Sigmoid colon (tissue), 7 donors: ENCODE data around the gene HECW1. TPM values are rescaled to one million over a fixed set of nuclear protein-coding genes. Genes with fewer than 3 reads are reported as not detected.

Source experiments
- DNase-seq: peaks from one replicate; pipeline ENCODE4 v3.0.0-alpha.2; 2019
- H3K27ac ChIP-seq, 4 donors: fragments of 200-600 bp; sonication (generic); one replicate each; pipeline ENCODE4 v1.5.1; 2016 to 2019; ENCODE audit warnings: mild to moderate bottlenecking in 1 of 4
- H3K27me3 ChIP-seq, 3 donors: fragments of 200-600 bp; sonication (generic); one replicate each; pipeline ENCODE4 v1.5.1; 2019; ENCODE audit warnings: mild to moderate bottlenecking in 1 of 3
- H3K36me3 ChIP-seq, 4 donors: fragments of 200-600 bp; sonication (generic); one replicate each; pipeline ENCODE4 v1.5.1; 2016 to 2019
- H3K4me1 ChIP-seq, 4 donors: fragments of 200-600 bp; sonication (generic); one replicate each; pipeline ENCODE4 v1.5.1; 2017 to 2019
- H3K4me3 ChIP-seq, 4 donors: fragments of 200-600 bp; sonication (generic); one replicate each; pipeline ENCODE4 v1.5.1; 2017 to 2019; ENCODE audit warnings: mild to moderate bottlenecking in 2 of 4, moderate library complexity in 1 of 4
- H3K9me3 ChIP-seq, 4 donors: fragments of 200-600 bp in 3 of 4; sonication (generic) in 3 of 4; one replicate each; pipeline versions ENCODE4 v1.5.1 to v1.6.1; 2013 to 2019
- CTCF ChIP-seq, 4 experiments: fragments of 450-650 bp in 3 of 4; fragments of 200-600 bp in 1 of 4; IDR thresholded peaks; one replicate each; pipeline ENCODE4 v1.5.1; 2016 to 2019; ENCODE audit warnings: antibody characterized with exemption in 4 of 4, mild to moderate bottlenecking in 3 of 4, moderate library complexity in 2 of 4
- EP300 ChIP-seq, 4 donors: sonication (generic); formaldehyde crosslinking; IDR thresholded peaks; one replicate each; pipeline ENCODE4 v1.6.1; 2017; ENCODE audit warnings: antibody characterized with exemption in 4 of 4
- POLR2A ChIP-seq, 2 donors: fragments of 450-650 bp; IDR thresholded peaks; one replicate each; pipeline ENCODE4 v1.6.1; 2016; ENCODE audit warnings: antibody characterized with exemption in 2 of 2, mild to moderate bottlenecking in 2 of 2, moderate library complexity in 2 of 2
- POLR2AphosphoS5 ChIP-seq, 4 donors: sonication (generic); formaldehyde crosslinking; IDR thresholded peaks; one replicate each; pipeline ENCODE4 v1.6.1; 2017; ENCODE audit warnings: antibody characterized with exemption in 4 of 4
- WGBS, 2 donors: extraction: QIAGEN DNeasy Blood & Tissue Kit; methylation state at CpG; one replicate each; pipeline ENCODE4 v1.1.7; 2013; 5-methylcytosine and 5-hydroxymethylcytosine counted together
- intact Hi-C: fragments of 100-400 bp; cut with DNase I; formaldehyde crosslinking; loops from one replicate; pipeline ENCODE4 v1.15.1; 2023
- polyA plus RNA-seq, 3 donors: library from polyadenylated mRNA; stranded (reverse); fragments of 200-250 nt; gene quantifications; one replicate each; pipeline ENCODE4 v1.2.3, GENCODE V29; 2013
- total RNA-seq, 4 donors: library from RNA; depleted of rRNA; stranded (reverse); fragments of >200 nt; gene quantifications; one replicate each; pipeline ENCODE4 v1.1.0, GENCODE V29; 2016
- donor health status: healthy with polysubstance abuse.
- donor health status: Bipolar disorder and iron deficiency.
- donor health status: healthy.

Gene HECW1
- total and polyA plus RNA-seq, 7 donors, result 0.33 to 7.8 (median 1.2) TPM

DNA sequence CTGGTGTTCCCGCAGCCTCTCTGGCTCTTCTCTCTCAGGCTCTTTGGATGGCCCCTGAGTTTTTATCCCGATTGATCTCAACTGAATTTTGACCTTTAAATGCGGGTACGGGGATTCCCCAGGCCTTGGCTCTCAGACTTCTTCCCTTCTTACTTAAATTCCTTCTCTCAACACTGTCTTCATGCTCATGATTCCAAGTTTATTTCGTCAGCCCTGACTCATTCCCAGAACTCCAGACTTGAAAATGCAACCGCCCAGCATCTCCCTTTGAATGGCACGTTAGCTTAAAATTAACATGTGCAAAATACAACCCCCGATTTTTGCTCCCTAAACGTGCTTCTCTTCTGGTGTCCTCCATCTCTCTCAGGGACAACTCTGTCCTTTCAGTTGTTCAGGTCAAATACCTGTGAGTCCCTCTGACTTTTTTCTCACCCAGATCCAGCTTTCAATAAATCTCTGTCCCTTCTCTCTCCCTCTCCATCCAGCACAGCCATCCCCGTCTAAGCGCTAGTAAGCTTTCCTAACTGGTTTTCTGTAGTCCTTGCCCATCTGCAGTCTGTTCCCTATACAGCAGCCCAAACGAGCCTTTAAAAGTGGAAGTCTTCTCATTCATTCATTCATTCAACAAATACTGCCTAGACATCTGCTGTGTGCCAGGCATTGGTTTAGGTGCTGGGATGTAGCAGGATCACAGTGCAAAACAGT lies 7.1 kb downstream of the HECW1 start:
- H3K4me3 ChIP-seq, result no peak overlapping the region
- intact Hi-C loops, result no loop called here
- H3K4me1 ChIP-seq, result peaks cover 0 to 9% (median 2%) of the 10 kb centered on the region in 4 donors
- H3K27ac ChIP-seq, result no peak overlapping the region
- no peak for TF ChIP-seq POLR2AphosphoS5 (IDR thresholded peaks at IDR 0.05)
- no peak for TF ChIP-seq POLR2A (IDR thresholded peaks at IDR 0.05)
- TF ChIP-seq EP300 (IDR thresholded peaks at IDR 0.05), result no peak
- TF ChIP-seq CTCF (IDR thresholded peaks at IDR 0.05), result no peak
- 55 to 56% methylated on average over 12 of the region's 12 CpGs for WGBS, 2 donors
- H3K36me3 ChIP-seq, result no peaks in the 10 kb centered on the region
- H3K9me3 ChIP-seq, result no peaks in the 10 kb centered on the region
- DNase-seq, result no peak
- peaks cover 3 to 31% (median 23%) of the 10 kb centered on the region in 3 donors for H3K27me3 ChIP-seq

DNA sequence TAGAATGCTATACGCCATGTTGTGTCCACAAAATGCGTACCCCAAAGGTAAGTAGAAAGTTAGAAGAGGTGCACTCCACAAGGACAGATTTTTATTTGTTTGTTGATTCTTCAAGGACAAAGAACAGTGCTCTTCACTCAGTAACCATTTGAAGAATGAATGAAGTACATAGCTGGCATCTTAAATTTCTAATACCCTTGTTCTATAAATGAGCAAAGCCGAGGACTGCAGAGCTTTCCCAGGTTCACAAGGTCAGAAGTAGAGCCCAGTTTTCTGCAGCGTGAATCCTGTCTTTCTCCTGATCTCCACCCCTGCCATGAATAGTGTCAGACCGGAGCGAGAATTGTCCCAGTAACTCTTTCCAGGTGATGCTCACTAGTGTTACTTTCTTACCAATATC lies 9.5 kb downstream of the HECW1 start:
- Histone ChIP-seq H3K4me3 (no peak overlapping the region), H3K9me3 (no peaks in the 10 kb centered on the region), H3K27ac (no peak overlapping the region), H3K36me3 (no peaks in the 10 kb centered on the region), H3K27me3 (peaks cover 3 to 8% (median 3%) of the 10 kb centered on the region in 3 donors), H3K4me1 (peaks cover 0 to 9% (median 2%) of the 10 kb centered on the region in 4 donors)
- TF ChIP-seq CTCF (IDR thresholded peaks at IDR 0.05) (no peak), POLR2A (IDR thresholded peaks at IDR 0.05) (no peak), EP300 (IDR thresholded peaks at IDR 0.05) (no peak), POLR2AphosphoS5 (IDR thresholded peaks at IDR 0.05) (no peak)
- no peak for DNase-seq
- 78 to 85% methylated on average over 6 of the region's 6 CpGs for WGBS, 2 donors
- intact Hi-C loops, result no loop called here

GRCh38 chr7:43123457-43123856 lies 11.0 kb downstream of the HECW1 start:
- H3K4me3 ChIP-seq, result no peak overlapping the region
- WGBS, 2 donors, result 32 to 60% methylated on average over 1 of the region's 1 CpG
- TF ChIP-seq POLR2A (IDR thresholded peaks at IDR 0.05), result no peak
- TF ChIP-seq EP300 (IDR thresholded peaks at IDR 0.05), result no peak
- no peak for TF ChIP-seq CTCF (IDR thresholded peaks at IDR 0.05)
- no peak for TF ChIP-seq POLR2AphosphoS5 (IDR thresholded peaks at IDR 0.05)
- DNase-seq, result no peak
- H3K4me1 ChIP-seq, result peaks cover 0 to 9% (median 2%) of the 10 kb centered on the region in 4 donors
- no peaks in the 10 kb centered on the region for H3K36me3 ChIP-seq
- intact Hi-C loops, result no loop called here
- no peaks in the 10 kb centered on the region for H3K9me3 ChIP-seq
- H3K27me3 ChIP-seq, result no peaks in the 10 kb centered on the region
- no peak overlapping the region for H3K27ac ChIP-seq

DNA sequence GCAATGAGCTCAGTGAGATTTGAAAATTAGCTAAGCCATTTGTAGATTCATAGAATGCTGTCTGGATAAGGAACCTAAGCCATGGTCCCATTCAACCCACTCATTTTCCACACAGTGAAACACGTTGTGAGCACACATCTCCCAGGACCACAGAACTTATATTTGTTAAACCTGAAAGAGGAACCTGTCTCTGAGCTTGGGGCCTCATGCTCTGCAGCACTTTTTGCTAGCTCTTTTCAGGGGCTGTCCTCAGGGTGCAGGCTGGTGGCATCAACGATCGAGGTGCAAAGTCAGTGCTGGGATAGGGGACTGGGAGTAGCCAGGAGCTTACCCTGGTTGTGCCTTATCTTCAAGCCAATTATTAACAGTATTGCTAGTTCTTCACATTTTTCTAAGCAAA lies 11.9 kb downstream of the HECW1 start:
- no peaks in the 10 kb centered on the region for H3K27me3 ChIP-seq

More for the DNA sequence above, 11.9 kb downstream of the HECW1 start:
- Histone ChIP-seq H3K27ac (no peak overlapping the region), H3K36me3 (no peaks in the 10 kb centered on the region), H3K9me3 (no peaks in the 10 kb centered on the region), H3K4me1 (peaks cover 0 to 5% (median 1%) of the 10 kb centered on the region in 4 donors), H3K4me3 (no peak overlapping the region)
- 61 to 74% methylated on average over 3 of the region's 3 CpGs for WGBS, 2 donors
- no peak for DNase-seq
- TF ChIP-seq POLR2AphosphoS5 (IDR thresholded peaks at IDR 0.05), result no peak
- TF ChIP-seq CTCF (IDR thresholded peaks at IDR 0.05), result no peak
- TF ChIP-seq POLR2A (IDR thresholded peaks at IDR 0.05), result no peak
- no peak for TF ChIP-seq EP300 (IDR thresholded peaks at IDR 0.05)
- intact Hi-C loops, result no loop called here
